ENCODE measurements around the gene MTCH1. TPM values are rescaled to one million over a fixed set of nuclear protein-coding genes. Genes with fewer than 3 reads are reported as not detected.
A peak's percentile ranks its signal among the peaks of the same experiment; 100 is the strongest.
"Not testable (repeated sequence)": the region's sequence is repeated elsewhere in the genome, so short reads cannot be mapped to it uniquely, and the experiment has no call there.

Gene MTCH1
- total RNA-seq, 4 donors from 2014 or later, result 127 to 186 (median 158) TPM

GRCh38 chr6:37004044-37004980 is 18.3 kb upstream of the MTCH1 start:
- TF ChIP-seq CTCF (IDR thresholded peaks at IDR 0.05) (no peak), POLR2A (IDR thresholded peaks at IDR 0.05) (no peak)
- H3K4me1 ChIP-seq, result no peaks in the 10 kb centered on the region
- DNase-seq, result peak in 2 of 3 donors; percentile 73 to 79
- no peaks in the 10 kb centered on the region for H3K36me3 ChIP-seq
- H3K27me3 ChIP-seq, result no peaks in the 10 kb centered on the region
- H3K27ac ChIP-seq, result peak overlapping the region in 2 of 4 donors; percentile 48 to 85
- no peak overlapping the region for H3K4me3 ChIP-seq
- H3K9me3 ChIP-seq, result no peaks in the 10 kb centered on the region

- no peak for TF ChIP-seq POLR2A (IDR thresholded peaks at IDR 0.05)
- no peak for TF ChIP-seq CTCF (IDR thresholded peaks at IDR 0.05)
Observed at GRCh38 chr6:36999751-37000125, 13.7 kb upstream of the MTCH1 start.

GRCh38 chr6:36999061-36999750 is 13.2 kb upstream of the MTCH1 start:
- no peak for DNase-seq
- no peaks in the 10 kb centered on the region for H3K36me3 ChIP-seq
- H3K9me3 ChIP-seq, result no peaks in the 10 kb centered on the region
- no peak overlapping the region for H3K27ac ChIP-seq
- no peaks in the 10 kb centered on the region for H3K27me3 ChIP-seq
- H3K4me3 ChIP-seq, result no peak overlapping the region
- TF ChIP-seq POLR2A (IDR thresholded peaks at IDR 0.05) (no peak), CTCF (IDR thresholded peaks at IDR 0.05) (no peak)
- peaks cover 0 to 7% (median 0%) of the 10 kb centered on the region in 4 donors for H3K4me1 ChIP-seq

More at GRCh38 chr6:36999751-37000125, 13.7 kb upstream of the MTCH1 start:
- peaks cover 0 to 7% (median 0%) of the 10 kb centered on the region in 4 donors for H3K4me1 ChIP-seq
- H3K27me3 ChIP-seq, result no peaks in the 10 kb centered on the region
- no peak overlapping the region for H3K4me3 ChIP-seq
- no peak overlapping the region for H3K27ac ChIP-seq
- DNase-seq, result no peak
- H3K36me3 ChIP-seq, result no peaks in the 10 kb centered on the region
- no peaks in the 10 kb centered on the region for H3K9me3 ChIP-seq

GRCh38 chr6:36998723-36999038 is 12.7 kb upstream of the MTCH1 start:
- Histone ChIP-seq H3K36me3 (no peaks in the 10 kb centered on the region), H3K27ac (no peak overlapping the region), H3K27me3 (no peaks in the 10 kb centered on the region), H3K9me3 (no peaks in the 10 kb centered on the region), H3K4me1 (peaks cover 0 to 7% (median 0%) of the 10 kb centered on the region in 4 donors), H3K4me3 (no peak overlapping the region)
- no peak for DNase-seq
- no peak for TF ChIP-seq CTCF (IDR thresholded peaks at IDR 0.05)
- no peak for TF ChIP-seq POLR2A (IDR thresholded peaks at IDR 0.05)

GRCh38 chr6:36997811-36998722 is 12.1 kb upstream of the MTCH1 start:
- Histone ChIP-seq H3K36me3 (no peaks in the 10 kb centered on the region), H3K4me3 (no peak overlapping the region), H3K27me3 (no peaks in the 10 kb centered on the region), H3K9me3 (no peaks in the 10 kb centered on the region), H3K4me1 (peaks cover 0 to 7% (median 0%) of the 10 kb centered on the region in 4 donors), H3K27ac (peak overlapping the region in 1 of 4 donors; percentile 46)
- DNase-seq, result no peak
- TF ChIP-seq POLR2A (IDR thresholded peaks at IDR 0.05) (no peak), CTCF (IDR thresholded peaks at IDR 0.05) (no peak)

- H3K27ac ChIP-seq, H3K4me1 ChIP-seq, DNase-seq, H3K4me3 ChIP-seq, H3K9me3 ChIP-seq, H3K27me3 ChIP-seq, H3K36me3 ChIP-seq: not testable (repeated sequence)
Observed at GRCh38 chr6:36990401-36990800, 4.4 kb upstream of the MTCH1 start.

All from Peyer's patch (tissue), 4 donors.